Sigmoid colon (tissue), 4 donors: Measurements from ENCODE around the gene CECR2.

Experiments used
- EP300 ChIP-seq, 4 donors: sonication (generic); formaldehyde crosslinking; IDR thresholded peaks; one replicate each; pipeline ENCODE4 v1.6.1; 2017; ENCODE audit warnings: antibody characterized with exemption in 4 of 4
- POLR2A ChIP-seq, 2 donors: fragments of 450-650 bp; IDR thresholded peaks; one replicate each; pipeline ENCODE4 v1.6.1; 2016; ENCODE audit warnings: antibody characterized with exemption in 2 of 2, mild to moderate bottlenecking in 2 of 2, moderate library complexity in 2 of 2
- TF ChIP-seq, protein P1 (sequence below), 4 experiments: fragments of 450-650 bp in 3 of 4; fragments of 200-600 bp in 1 of 4; IDR thresholded peaks; one replicate each; pipeline ENCODE4 v1.5.1; 2016 to 2019; ENCODE audit warnings: antibody characterized with exemption in 4 of 4, mild to moderate bottlenecking in 3 of 4, moderate library complexity in 2 of 4

DNA sequence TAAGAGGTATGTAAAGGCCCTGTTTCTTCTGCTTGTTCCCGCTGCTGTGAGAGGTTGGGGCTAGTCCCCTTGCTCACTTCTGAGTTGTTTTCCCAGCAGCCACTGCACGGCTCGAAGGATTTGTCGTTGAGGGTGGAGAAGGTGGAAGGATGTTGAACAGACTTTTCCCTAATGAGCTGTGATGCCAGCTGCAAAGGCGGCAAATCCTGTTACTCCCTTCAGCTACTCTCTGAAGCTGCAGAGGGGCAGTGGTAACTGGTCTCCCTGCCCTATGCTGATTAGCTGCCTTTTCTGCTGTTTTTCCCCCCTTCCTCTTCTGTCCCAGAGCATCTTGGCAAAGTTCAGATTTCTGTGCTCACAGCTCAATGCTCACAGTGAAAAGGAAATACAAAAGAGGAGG is 103.7 kb downstream of the CECR2 start:
- TF ChIP-seq POLR2A (IDR thresholded peaks at IDR 0.05) = no peak
- TF ChIP-seq, protein P1, sequence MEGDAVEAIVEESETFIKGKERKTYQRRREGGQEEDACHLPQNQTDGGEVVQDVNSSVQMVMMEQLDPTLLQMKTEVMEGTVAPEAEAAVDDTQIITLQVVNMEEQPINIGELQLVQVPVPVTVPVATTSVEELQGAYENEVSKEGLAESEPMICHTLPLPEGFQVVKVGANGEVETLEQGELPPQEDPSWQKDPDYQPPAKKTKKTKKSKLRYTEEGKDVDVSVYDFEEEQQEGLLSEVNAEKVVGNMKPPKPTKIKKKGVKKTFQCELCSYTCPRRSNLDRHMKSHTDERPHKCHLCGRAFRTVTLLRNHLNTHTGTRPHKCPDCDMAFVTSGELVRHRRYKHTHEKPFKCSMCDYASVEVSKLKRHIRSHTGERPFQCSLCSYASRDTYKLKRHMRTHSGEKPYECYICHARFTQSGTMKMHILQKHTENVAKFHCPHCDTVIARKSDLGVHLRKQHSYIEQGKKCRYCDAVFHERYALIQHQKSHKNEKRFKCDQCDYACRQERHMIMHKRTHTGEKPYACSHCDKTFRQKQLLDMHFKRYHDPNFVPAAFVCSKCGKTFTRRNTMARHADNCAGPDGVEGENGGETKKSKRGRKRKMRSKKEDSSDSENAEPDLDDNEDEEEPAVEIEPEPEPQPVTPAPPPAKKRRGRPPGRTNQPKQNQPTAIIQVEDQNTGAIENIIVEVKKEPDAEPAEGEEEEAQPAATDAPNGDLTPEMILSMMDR (IDR thresholded peaks at IDR 0.05) = no peak
- no peak for TF ChIP-seq EP300 (IDR thresholded peaks at IDR 0.05)
